Testis (tissue), 2 donors: Measurements from ENCODE around the gene AAK1.

Source experiments
- POLR2A ChIP-seq: fragments of 450-650 bp; IDR thresholded peaks from one replicate; pipeline ENCODE4 v1.6.1; 2017; ENCODE audit warnings: antibody characterized with exemption, mild to moderate bottlenecking, moderate library complexity
- TF ChIP-seq, protein P1 (sequence below), 3 experiments: fragments of 450-650 bp in 2 of 3; fragments of 200-600 bp in 1 of 3; sonication (generic) in 1 of 3; IDR thresholded peaks; one replicate each; pipeline ENCODE4 v1.5.1; 2016 to 2019; ENCODE audit warnings: antibody characterized with exemption in 3 of 3, mild to moderate bottlenecking in 2 of 3, moderate library complexity in 1 of 3

DNA sequence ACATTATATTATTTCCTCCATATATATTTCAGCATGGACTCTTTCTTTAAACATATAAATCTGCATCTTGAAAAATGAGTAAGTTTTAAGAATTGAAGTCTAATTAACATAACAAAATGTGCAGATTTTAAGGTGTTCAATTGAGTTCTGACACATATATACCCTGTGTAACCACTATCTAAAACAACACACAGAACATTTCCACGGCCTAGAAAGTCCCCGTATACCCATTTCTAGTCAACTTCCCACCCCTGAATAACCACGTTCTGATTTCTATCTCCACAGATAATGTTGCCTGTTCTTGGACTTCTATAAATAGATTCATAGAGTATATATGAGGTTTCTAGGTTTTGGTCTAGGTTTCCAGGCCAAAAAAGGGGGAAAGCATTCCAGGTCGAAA lies 87.5 kb downstream of the AAK1 start:
- TF ChIP-seq, protein P1, sequence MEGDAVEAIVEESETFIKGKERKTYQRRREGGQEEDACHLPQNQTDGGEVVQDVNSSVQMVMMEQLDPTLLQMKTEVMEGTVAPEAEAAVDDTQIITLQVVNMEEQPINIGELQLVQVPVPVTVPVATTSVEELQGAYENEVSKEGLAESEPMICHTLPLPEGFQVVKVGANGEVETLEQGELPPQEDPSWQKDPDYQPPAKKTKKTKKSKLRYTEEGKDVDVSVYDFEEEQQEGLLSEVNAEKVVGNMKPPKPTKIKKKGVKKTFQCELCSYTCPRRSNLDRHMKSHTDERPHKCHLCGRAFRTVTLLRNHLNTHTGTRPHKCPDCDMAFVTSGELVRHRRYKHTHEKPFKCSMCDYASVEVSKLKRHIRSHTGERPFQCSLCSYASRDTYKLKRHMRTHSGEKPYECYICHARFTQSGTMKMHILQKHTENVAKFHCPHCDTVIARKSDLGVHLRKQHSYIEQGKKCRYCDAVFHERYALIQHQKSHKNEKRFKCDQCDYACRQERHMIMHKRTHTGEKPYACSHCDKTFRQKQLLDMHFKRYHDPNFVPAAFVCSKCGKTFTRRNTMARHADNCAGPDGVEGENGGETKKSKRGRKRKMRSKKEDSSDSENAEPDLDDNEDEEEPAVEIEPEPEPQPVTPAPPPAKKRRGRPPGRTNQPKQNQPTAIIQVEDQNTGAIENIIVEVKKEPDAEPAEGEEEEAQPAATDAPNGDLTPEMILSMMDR (IDR thresholded peaks at IDR 0.05): no peak
- no peak for TF ChIP-seq POLR2A
